Measurements from ENCODE around the gene TRABD2B.

The TRABD2B gene

DNA sequence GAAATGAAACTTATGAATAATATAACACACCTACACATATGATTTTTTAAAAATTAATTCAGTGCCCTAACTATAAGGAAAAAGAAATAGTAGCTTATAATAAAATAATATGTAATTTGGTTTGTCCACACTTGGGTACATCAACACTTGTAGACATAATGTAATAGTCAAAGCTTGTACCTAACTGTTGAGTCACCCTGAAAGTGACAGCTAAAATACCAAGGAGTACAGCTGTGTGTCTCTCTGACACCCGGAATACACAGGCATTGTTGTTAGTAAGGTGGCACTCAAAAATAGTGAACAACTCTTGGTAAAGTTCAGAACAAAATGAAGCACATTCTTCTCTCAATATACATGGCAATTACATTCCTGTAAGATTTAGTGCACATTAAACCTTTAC is 243.4 kb downstream of the TRABD2B start:
- no peaks in the 10 kb centered on the region for H4K20me1 ChIP-seq (ENCODE audit: low read depth, low read length)
- no peaks in the 10 kb centered on the region for H3K9me2 ChIP-seq (replicated peaks; ENCODE audit: insufficient read depth, low read length)
- H3F3A ChIP-seq (ENCODE audit: insufficient read depth) = no peaks in the 10 kb centered on the region

DNA sequence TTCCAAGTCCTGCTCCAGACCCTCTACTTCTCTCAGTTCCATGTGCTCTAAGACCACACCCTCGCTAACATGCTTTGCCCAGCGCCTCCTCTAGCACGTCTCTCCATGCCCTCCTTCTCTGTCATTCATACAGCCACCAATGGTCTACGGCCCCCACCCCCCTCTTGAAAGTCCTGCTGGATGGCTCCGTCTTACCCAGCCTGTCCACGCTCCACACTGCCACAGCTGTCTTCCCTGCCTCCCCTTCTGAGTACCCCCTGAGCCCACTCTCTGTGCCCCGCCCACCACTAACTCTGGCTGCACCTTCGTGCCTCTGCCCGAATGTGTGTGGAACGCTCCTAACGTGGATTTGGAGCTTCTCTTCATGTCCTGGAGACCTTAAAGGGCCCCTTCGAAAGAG is 244.6 kb downstream of the TRABD2B start:
- H3K27me3 ChIP-seq (ENCODE audit: low read length) = no peaks in the 10 kb centered on the region
- H3K9ac ChIP-seq (ENCODE audit: low read length) = no peak overlapping the region
- H3K36me3 ChIP-seq (ENCODE audit: low read length) = no peaks in the 10 kb centered on the region
- no peak overlapping the region for H2AFZ ChIP-seq (ENCODE audit: low read depth, low read length, severe bottlenecking)
- no peak overlapping the region for H3K4me2 ChIP-seq (ENCODE audit: low read depth, low read length, poor library complexity, severe bottlenecking)
- no peaks in the 10 kb centered on the region for H3F3A ChIP-seq (ENCODE audit: insufficient read depth)
- H3K9me3 ChIP-seq (ENCODE audit: insufficient read depth, low read length) = no peaks in the 10 kb centered on the region
- H3K79me2 ChIP-seq (ENCODE audit: insufficient read depth, low read length) = no peaks in the 10 kb centered on the region
- TF ChIP-seq, protein P1, sequence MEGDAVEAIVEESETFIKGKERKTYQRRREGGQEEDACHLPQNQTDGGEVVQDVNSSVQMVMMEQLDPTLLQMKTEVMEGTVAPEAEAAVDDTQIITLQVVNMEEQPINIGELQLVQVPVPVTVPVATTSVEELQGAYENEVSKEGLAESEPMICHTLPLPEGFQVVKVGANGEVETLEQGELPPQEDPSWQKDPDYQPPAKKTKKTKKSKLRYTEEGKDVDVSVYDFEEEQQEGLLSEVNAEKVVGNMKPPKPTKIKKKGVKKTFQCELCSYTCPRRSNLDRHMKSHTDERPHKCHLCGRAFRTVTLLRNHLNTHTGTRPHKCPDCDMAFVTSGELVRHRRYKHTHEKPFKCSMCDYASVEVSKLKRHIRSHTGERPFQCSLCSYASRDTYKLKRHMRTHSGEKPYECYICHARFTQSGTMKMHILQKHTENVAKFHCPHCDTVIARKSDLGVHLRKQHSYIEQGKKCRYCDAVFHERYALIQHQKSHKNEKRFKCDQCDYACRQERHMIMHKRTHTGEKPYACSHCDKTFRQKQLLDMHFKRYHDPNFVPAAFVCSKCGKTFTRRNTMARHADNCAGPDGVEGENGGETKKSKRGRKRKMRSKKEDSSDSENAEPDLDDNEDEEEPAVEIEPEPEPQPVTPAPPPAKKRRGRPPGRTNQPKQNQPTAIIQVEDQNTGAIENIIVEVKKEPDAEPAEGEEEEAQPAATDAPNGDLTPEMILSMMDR (IDR thresholded peaks at IDR 0.05; ENCODE audit: insufficient read depth, low read length, poor library complexity, severe bottlenecking) = no peak
- TF ChIP-seq EZH2phosphoT487 (conservative IDR thresholded peaks at IDR 0.05; ENCODE audit: low read length) = no peak
- H3K9me2 ChIP-seq (replicated peaks; ENCODE audit: insufficient read depth, low read length) = no peaks in the 10 kb centered on the region
- H3K4me3 ChIP-seq (ENCODE audit: insufficient read depth, low read length, poor library complexity, severe bottlenecking) = no peak overlapping the region
- no peak overlapping the region for H3K27ac ChIP-seq (ENCODE audit: low read depth, low read length)
- H4K20me1 ChIP-seq (ENCODE audit: low read depth, low read length) = no peaks in the 10 kb centered on the region

More for the DNA sequence above, 243.4 kb downstream of the TRABD2B start:
- H3K4me3 ChIP-seq (ENCODE audit: insufficient read depth, low read length, poor library complexity, severe bottlenecking) = no peak overlapping the region
- H3K27me3 ChIP-seq (ENCODE audit: low read length) = no peaks in the 10 kb centered on the region
- no peaks in the 10 kb centered on the region for H3K9me3 ChIP-seq (ENCODE audit: insufficient read depth, low read length)
- H3K36me3 ChIP-seq (ENCODE audit: low read length) = no peaks in the 10 kb centered on the region
- TF ChIP-seq, protein P1 (IDR thresholded peaks at IDR 0.05; ENCODE audit: insufficient read depth, low read length, poor library complexity, severe bottlenecking) = no peak
- TF ChIP-seq EZH2phosphoT487 (conservative IDR thresholded peaks at IDR 0.05; ENCODE audit: low read length) = no peak
- H3K9ac ChIP-seq (ENCODE audit: low read length) = no peak overlapping the region
- H3K27ac ChIP-seq (ENCODE audit: low read depth, low read length) = no peak overlapping the region
- no peak overlapping the region for H3K4me2 ChIP-seq (ENCODE audit: low read depth, low read length, poor library complexity, severe bottlenecking)
- H3K79me2 ChIP-seq (ENCODE audit: insufficient read depth, low read length) = no peaks in the 10 kb centered on the region
- H2AFZ ChIP-seq (ENCODE audit: low read depth, low read length, severe bottlenecking) = no peak overlapping the region

DNA sequence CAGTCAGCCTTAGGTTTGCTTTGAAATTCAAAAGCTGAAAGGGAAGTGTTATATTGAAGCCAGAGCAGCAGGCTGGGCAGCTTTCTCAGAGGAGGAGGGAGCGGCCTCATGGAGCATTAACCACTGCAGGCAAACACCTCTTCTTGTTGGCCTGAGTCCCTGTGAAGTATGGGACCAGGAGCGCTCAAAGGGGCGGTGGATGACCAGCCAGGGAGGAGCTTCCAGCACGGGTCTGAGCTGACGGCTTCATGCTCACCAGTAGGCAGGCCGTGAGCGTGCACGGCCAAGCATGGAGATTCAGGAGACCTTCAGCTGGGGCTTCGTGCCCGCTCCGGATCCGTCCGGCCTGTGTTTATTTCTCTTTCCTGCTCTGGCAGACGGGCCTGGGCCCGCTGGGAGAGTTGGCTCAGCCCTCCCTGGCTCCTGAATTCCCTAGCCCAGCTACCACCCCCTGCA is 245.2 kb downstream of the TRABD2B start:
- H2AFZ ChIP-seq (ENCODE audit: low read depth, low read length, severe bottlenecking) = no peak overlapping the region
- TF ChIP-seq, protein P1 (IDR thresholded peaks at IDR 0.05; ENCODE audit: insufficient read depth, low read length, poor library complexity, severe bottlenecking) = no peak
- TF ChIP-seq EZH2phosphoT487 (conservative IDR thresholded peaks at IDR 0.05; ENCODE audit: low read length) = no peak

More for the DNA sequence above, 245.2 kb downstream of the TRABD2B start:
- Histone ChIP-seq H3K27ac (ENCODE audit: low read depth, low read length) (no peak overlapping the region), H3K9ac (ENCODE audit: low read length) (no peak overlapping the region), H3K27me3 (ENCODE audit: low read length) (no peaks in the 10 kb centered on the region), H3K4me2 (ENCODE audit: low read depth, low read length, poor library complexity, severe bottlenecking) (no peak overlapping the region), H3F3A (ENCODE audit: insufficient read depth) (no peaks in the 10 kb centered on the region), H3K36me3 (ENCODE audit: low read length) (no peaks in the 10 kb centered on the region), H3K79me2 (ENCODE audit: insufficient read depth, low read length) (no peaks in the 10 kb centered on the region), H3K9me3 (ENCODE audit: insufficient read depth, low read length) (no peaks in the 10 kb centered on the region), H4K20me1 (ENCODE audit: low read depth, low read length) (no peaks in the 10 kb centered on the region), H3K4me3 (ENCODE audit: insufficient read depth, low read length, poor library complexity, severe bottlenecking) (no peak overlapping the region), H3K9me2 (replicated peaks; ENCODE audit: insufficient read depth, low read length) (no peaks in the 10 kb centered on the region)
